Osteocyte (in vitro differentiated cells): ENCODE measurements around the gene PPFIA4. TPM values are rescaled to one million over a fixed set of nuclear protein-coding genes. Genes with fewer than 3 reads are reported as not detected.

Source experiments
- DNase-seq: peaks from one replicate; pipeline ENCODE4 v3.0.0; 2021; ENCODE audit warnings: mixed read lengths; ENCODE audit not compliant: unreplicated experiment; ENCODE audit errors: extremely low spot score
- H3K27ac Mint-ChIP-seq: one replicate; pipeline ENCODE4 v1.8.0; 2021; ENCODE audit warnings: mild to moderate bottlenecking, mixed read lengths; ENCODE audit not compliant: unreplicated experiment
- H3K27me3 Mint-ChIP-seq: one replicate; pipeline ENCODE4 v1.8.0; 2021; ENCODE audit warnings: mixed read lengths; ENCODE audit not compliant: unreplicated experiment
- H3K36me3 Mint-ChIP-seq: one replicate; pipeline ENCODE4 v1.8.0; 2021; ENCODE audit warnings: mixed read lengths; ENCODE audit not compliant: unreplicated experiment
- H3K4me1 Mint-ChIP-seq: one replicate; pipeline ENCODE4 v1.8.0; 2021; ENCODE audit warnings: mixed read lengths; ENCODE audit not compliant: unreplicated experiment
- H3K4me3 Mint-ChIP-seq: one replicate; pipeline ENCODE4 v1.8.0; 2021; ENCODE audit warnings: mild to moderate bottlenecking, moderate library complexity, mixed read lengths; ENCODE audit not compliant: unreplicated experiment
- H3K9me3 Mint-ChIP-seq: one replicate; pipeline ENCODE4 v1.8.0; 2021; ENCODE audit warnings: mixed read lengths; ENCODE audit not compliant: unreplicated experiment
- total RNA-seq: library from RNA; stranded (reverse); gene quantifications from 2 replicates; pipeline ENCODE4 v1.2.1, GENCODE V29; 2021
- TF ChIP-seq, protein P1 (sequence below): fragments of 200-600 bp; sonication (generic); IDR thresholded peaks from 2 replicates; pipeline ENCODE4 v1.5.0; 2021; ENCODE audit warnings: antibody characterized with exemption, mild to moderate bottlenecking, moderate library complexity

PPFIA4 gene
- total RNA-seq, 1 donor from 2014 or later = 1.4 TPM

DNA sequence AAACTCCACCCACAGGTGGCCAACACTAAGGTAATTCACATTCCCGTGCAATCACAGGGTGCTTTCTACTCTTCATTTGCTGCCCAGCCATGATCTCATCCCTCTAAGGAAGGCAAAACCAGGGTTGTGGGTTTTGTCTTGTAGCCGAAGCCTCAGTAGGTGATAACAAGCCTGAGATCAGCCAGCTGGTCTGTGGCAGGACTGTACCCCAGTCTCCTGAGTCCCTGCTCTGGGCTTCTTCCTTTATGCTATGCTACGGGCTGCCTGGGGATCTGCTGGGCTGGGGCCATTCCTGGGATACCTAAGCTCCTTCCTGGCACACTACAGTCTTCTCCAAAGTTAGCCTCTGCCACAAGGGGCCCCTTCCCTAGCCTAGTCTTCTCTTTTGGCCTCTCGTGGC lies 9.8 kb downstream of the PPFIA4 start:
- H3K27me3 Mint-ChIP-seq = peaks cover 18% of the 10 kb centered on the region
- no peak overlapping the region for H3K4me3 Mint-ChIP-seq
- no peaks in the 10 kb centered on the region for H3K36me3 Mint-ChIP-seq
- TF ChIP-seq, protein P1, sequence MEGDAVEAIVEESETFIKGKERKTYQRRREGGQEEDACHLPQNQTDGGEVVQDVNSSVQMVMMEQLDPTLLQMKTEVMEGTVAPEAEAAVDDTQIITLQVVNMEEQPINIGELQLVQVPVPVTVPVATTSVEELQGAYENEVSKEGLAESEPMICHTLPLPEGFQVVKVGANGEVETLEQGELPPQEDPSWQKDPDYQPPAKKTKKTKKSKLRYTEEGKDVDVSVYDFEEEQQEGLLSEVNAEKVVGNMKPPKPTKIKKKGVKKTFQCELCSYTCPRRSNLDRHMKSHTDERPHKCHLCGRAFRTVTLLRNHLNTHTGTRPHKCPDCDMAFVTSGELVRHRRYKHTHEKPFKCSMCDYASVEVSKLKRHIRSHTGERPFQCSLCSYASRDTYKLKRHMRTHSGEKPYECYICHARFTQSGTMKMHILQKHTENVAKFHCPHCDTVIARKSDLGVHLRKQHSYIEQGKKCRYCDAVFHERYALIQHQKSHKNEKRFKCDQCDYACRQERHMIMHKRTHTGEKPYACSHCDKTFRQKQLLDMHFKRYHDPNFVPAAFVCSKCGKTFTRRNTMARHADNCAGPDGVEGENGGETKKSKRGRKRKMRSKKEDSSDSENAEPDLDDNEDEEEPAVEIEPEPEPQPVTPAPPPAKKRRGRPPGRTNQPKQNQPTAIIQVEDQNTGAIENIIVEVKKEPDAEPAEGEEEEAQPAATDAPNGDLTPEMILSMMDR = no peak
- H3K9me3 Mint-ChIP-seq = no peaks in the 10 kb centered on the region
- peaks cover 12% of the 10 kb centered on the region for H3K4me1 Mint-ChIP-seq
- no peak overlapping the region for H3K27ac Mint-ChIP-seq
- DNase-seq = no peak

DNA sequence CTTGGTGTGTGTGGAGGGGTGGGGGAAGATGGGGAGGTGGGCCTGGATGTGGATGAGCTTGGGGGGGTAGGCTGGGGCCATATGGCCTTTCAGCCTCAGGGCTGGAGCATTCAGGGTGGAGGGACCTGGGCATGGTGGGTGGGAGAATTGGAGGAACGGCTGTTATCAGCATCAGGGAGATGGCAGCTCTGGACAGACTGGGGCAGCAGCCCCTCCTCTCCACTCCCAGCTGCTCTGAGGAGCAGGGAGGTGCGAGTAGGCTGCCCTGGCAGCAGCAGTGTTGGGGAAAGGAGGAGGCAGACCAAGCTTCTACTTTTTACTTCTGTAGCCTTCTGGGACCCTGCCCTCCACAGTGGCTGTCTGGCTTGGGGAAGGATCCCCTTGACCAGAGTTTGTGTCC lies 10.2 kb downstream of the PPFIA4 start:
- Mint-ChIP-seq H3K9me3 (no peaks in the 10 kb centered on the region), H3K36me3 (no peaks in the 10 kb centered on the region), H3K27me3 (peaks cover 14% of the 10 kb centered on the region), H3K4me1 (peaks cover 12% of the 10 kb centered on the region), H3K27ac (no peak overlapping the region), H3K4me3 (no peak overlapping the region)
- DNase-seq = no peak
- TF ChIP-seq, protein P1 = no peak

DNA sequence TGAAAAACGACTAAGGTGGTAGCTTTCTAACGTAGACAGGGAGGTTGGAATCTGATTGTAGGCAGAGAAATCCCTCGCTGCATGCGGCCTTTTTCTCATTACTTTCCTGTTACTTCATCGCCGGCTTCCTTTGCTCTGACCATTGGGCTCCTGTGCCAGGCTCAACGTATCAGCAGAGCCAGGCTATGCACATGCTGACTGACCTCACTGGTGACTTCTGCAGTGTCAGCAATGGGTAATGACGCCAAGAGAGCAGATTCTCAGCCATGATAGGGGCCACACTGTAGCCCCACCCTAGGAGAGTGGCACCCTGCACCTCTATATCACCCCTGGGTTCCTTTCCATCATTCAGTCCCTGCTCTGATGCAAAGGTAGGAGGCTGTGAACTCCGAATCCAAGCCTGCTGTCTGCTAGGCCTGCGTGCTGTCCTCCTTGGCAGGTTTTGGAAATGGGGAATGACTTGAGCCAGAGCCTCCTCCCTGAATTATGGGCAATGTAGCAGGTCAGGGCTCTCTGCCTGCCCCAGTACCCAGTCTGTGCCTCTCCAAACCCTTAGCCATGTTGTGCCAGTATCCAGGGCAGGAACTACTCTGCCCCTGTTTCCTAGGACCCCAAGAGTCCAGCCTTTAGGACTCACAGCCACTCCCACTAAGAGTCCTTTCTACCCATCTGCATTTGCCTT lies 11.4 kb downstream of the PPFIA4 start:
- no peak overlapping the region for H3K4me3 Mint-ChIP-seq
- no peaks in the 10 kb centered on the region for H3K9me3 Mint-ChIP-seq
- no peaks in the 10 kb centered on the region for H3K36me3 Mint-ChIP-seq
- peaks cover 10% of the 10 kb centered on the region for H3K27me3 Mint-ChIP-seq
- peaks cover 12% of the 10 kb centered on the region for H3K4me1 Mint-ChIP-seq
- TF ChIP-seq, protein P1 = no peak
- DNase-seq = no peak
- H3K27ac Mint-ChIP-seq = no peak overlapping the region

DNA sequence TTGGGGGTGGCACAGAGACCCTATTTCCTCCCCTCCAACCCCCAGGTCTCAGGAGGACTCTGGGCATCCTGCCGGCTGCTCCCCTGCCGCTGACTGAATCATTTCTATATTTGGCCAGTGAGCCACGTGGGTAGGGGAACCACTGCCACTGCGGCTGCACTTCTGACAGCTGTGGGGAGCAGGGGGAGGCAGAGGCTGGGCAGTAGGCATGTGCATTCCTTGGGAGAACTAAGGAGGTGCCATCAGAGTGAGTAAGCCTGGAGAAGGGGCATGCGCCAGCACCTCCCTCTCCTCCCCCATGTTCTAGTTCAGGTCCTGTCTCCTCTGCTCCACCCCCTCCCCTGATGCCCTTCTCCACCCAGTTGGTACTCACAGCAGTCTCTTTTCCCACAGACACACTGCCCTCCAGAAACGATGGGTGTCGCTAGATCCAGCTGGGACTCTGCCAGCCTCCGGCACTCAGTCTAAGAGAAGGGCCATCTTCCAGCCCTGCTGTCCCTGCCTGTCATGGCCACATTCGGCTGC lies 12.0 kb downstream of the PPFIA4 start:
- TF ChIP-seq, protein P1 = no peak
- no peak for DNase-seq
- Mint-ChIP-seq H3K27me3 (peaks cover 8% of the 10 kb centered on the region), H3K27ac (no peak overlapping the region), H3K9me3 (no peaks in the 10 kb centered on the region), H3K4me3 (no peak overlapping the region), H3K36me3 (no peaks in the 10 kb centered on the region), H3K4me1 (peaks cover 12% of the 10 kb centered on the region)

DNA sequence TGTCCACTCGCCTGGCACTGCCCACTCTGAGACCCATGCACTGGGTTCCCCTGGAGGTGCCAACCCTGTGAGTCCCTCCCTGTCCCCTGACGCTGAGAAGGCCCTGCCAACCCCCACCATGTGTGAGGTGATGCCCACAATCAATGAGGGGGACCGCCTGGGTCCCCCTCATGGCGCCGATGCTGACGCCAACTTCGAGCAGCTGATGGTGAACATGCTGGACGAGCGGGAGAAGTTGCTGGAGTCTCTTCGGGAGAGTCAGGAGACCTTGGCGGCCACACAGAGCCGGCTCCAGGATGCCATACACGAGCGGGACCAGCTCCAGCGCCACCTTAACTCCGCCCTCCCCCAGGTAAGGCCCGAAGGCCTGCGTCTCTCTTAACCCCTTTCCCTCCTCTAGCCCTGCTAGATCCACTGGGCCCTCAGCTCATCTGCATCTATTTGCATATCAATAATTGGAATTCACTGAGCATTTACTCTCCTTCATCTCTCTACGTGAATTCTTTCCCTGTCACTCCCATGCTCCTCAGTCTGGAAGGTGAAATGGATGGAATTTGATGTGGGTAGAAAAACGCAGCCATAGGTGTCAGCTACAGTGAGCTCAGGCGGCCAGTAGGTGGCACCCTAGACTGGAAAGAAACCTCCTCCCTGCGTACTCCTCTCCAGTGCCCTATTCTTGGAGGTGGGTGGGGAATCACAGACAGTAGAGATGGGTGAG lies 12.8 kb downstream of the PPFIA4 start:
- Mint-ChIP-seq H3K4me3 (no peak overlapping the region), H3K27me3 (peaks cover 8% of the 10 kb centered on the region), H3K4me1 (peaks cover 12% of the 10 kb centered on the region), H3K36me3 (no peaks in the 10 kb centered on the region), H3K27ac (peak overlapping the region; percentile 17), H3K9me3 (no peaks in the 10 kb centered on the region)
- TF ChIP-seq, protein P1 = peak; percentile 97
- no peak for DNase-seq
